ENCODE data around the gene CDKL5. TPM values are rescaled to one million over a fixed set of nuclear protein-coding genes. Genes with fewer than 3 reads are reported as not detected.
"Not testable (repeated sequence)": the region's sequence is repeated elsewhere in the genome, so short reads cannot be mapped to it uniquely, and the experiment has no call there.

The CDKL5 gene
- total and polyA plus RNA-seq, 4 donors = 1.1 to 28.7 (median 13.0) TPM

DNA sequence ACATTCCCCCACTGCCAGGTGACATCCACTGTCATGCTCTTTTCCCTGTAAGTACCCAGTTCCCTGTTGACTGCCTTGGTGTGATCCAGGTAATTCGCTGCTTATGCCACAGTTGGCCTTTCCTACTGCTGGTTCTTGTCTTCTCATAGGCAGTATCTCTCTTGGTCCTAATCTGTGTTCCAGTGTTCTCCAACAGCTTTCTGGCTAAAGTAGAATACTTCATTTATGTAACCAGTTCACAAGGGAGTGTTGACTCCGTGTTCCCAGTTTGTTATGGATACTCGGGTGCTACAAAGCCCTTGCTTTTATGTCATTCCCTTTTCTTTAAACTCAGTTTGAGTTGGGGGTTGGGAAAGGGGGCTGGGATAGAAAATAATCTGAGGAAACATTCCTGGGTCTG, 148.1 kb downstream of the CDKL5 start:
- ATAC-seq (ENCODE audit: low FRiP score) (no peak), DNase-seq (no peak)
- 69 to 83% methylated on average over 3 of the region's 3 CpGs for WGBS, 2 donors
- Histone ChIP-seq H3K4me3 (ENCODE audit: low read length in 2 of 2) (no peak overlapping the region), H3K27ac (ENCODE audit: low read depth in 1 of 2, low read length in 2 of 2) (no peak overlapping the region), H3K36me3 (ENCODE audit: control insufficient read depth in 1 of 2, insufficient read depth in 2 of 2, low read length in 1 of 2) (no peaks in the 10 kb centered on the region), H3K27me3 (ENCODE audit: control insufficient read depth in 1 of 2, insufficient read depth in 2 of 2, low read length in 1 of 2) (no peaks in the 10 kb centered on the region), H3K4me1 (ENCODE audit: control insufficient read depth in 1 of 2, insufficient read depth in 2 of 2, low read length in 2 of 2) (no peaks in the 10 kb centered on the region), H3K9me3 (ENCODE audit: control insufficient read depth, low read length) (no peaks in the 10 kb centered on the region)
- intact Hi-C loops (cut with DNase I) = no loop called here

DNA sequence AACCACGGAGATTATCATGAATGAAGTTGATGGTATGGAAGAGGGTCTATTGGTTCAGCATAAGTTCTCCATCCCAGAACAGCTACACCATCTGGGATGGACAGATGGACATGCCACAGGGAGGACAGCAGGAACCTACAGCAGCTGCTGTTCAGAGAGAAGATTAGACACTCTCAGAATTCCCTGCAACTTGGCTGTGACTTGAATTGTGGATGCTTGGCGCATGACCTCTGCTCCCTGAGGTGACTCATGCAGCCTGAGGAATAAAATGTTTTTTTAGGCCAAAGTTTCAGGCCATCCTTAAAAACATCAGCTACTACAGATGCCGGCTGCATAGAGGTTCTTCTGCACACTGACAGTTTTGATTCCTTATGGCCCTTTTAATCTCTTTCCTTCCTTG, 149.2 kb downstream of the CDKL5 start:
- WGBS, 2 donors = 61 to 72% methylated on average over 3 of the region's 3 CpGs
- no peak for ATAC-seq (ENCODE audit: low FRiP score)
- DNase-seq = peak in 1 of 2 donors; percentile 54

DNA sequence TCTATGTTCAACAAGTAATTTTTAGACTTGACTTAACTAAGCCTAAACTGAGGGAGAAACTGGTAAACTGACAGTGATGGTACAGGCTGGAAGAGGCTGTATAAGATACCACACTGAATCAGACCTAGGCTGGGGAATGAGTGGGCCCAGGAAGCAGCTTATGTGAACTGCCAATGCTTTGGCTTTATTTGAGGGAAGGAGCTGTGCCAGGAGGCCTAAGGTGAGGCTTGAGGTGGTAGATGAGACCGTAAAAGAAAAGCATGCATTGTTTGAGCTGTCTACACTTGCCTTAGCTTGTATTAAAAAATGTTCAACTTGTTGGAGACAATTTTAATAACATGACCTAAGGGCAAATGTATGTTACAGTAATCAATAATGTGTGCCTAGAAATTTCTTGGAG, 150.3 kb downstream of the CDKL5 start:
- intact Hi-C loops (cut with DNase I) = no loop called here
- Histone ChIP-seq H3K4me1 (ENCODE audit: control insufficient read depth in 1 of 2, insufficient read depth in 2 of 2, low read length in 2 of 2) (no peaks in the 10 kb centered on the region), H3K4me3 (ENCODE audit: low read length in 2 of 2) (no peak overlapping the region), H3K27ac (ENCODE audit: low read depth in 1 of 2, low read length in 2 of 2) (no peak overlapping the region), H3K36me3 (ENCODE audit: control insufficient read depth in 1 of 2, insufficient read depth in 2 of 2, low read length in 1 of 2) (no peaks in the 10 kb centered on the region), H3K27me3 (ENCODE audit: control insufficient read depth in 1 of 2, insufficient read depth in 2 of 2, low read length in 1 of 2) (no peaks in the 10 kb centered on the region), H3K9me3 (ENCODE audit: control insufficient read depth, low read length) (no peaks in the 10 kb centered on the region)
- ATAC-seq (ENCODE audit: low FRiP score) (no peak), DNase-seq (no peak)
- 86 to 96% methylated on average over 1 of the region's 1 CpG for WGBS, 2 donors

More for the DNA sequence above, 149.2 kb downstream of the CDKL5 start:
- Histone ChIP-seq H3K4me3 (ENCODE audit: low read length in 2 of 2) (no peak overlapping the region), H3K27ac (ENCODE audit: low read depth in 1 of 2, low read length in 2 of 2) (no peak overlapping the region), H3K36me3 (ENCODE audit: control insufficient read depth in 1 of 2, insufficient read depth in 2 of 2, low read length in 1 of 2) (no peaks in the 10 kb centered on the region), H3K27me3 (ENCODE audit: control insufficient read depth in 1 of 2, insufficient read depth in 2 of 2, low read length in 1 of 2) (no peaks in the 10 kb centered on the region), H3K4me1 (ENCODE audit: control insufficient read depth in 1 of 2, insufficient read depth in 2 of 2, low read length in 2 of 2) (no peaks in the 10 kb centered on the region), H3K9me3 (ENCODE audit: control insufficient read depth, low read length) (no peaks in the 10 kb centered on the region)
- intact Hi-C loops (cut with DNase I) = no loop called here

DNA sequence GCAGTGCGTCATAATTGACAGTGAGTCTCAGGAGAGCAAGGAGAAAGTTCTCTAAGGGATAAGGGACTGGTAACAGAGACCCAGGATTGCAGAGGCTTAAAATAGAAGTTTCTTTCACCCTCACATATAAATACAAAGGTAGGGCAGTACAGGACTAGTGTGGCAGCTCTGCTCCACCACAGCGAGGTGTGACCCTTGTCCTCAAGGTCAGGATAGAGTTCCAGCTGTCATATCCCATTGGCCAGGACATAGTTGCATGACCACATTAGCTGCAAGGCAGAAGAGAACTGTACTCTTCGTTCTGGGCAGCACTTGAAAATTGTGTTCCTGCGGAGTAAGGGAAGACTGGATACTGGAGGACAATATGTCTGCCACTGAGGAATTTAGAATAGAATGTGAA, 152.0 kb downstream of the CDKL5 start:
- intact Hi-C loops (cut with DNase I) = no loop called here
- DNase-seq = no peak
- no peak for ATAC-seq (ENCODE audit: low FRiP score)
- no peaks in the 10 kb centered on the region for H3K27me3 ChIP-seq (ENCODE audit: control insufficient read depth in 1 of 2, insufficient read depth in 2 of 2, low read length in 1 of 2)
- H3K9me3 ChIP-seq (ENCODE audit: control insufficient read depth, low read length) = no peaks in the 10 kb centered on the region
- H3K4me1 ChIP-seq (ENCODE audit: control insufficient read depth in 1 of 2, insufficient read depth in 2 of 2, low read length in 2 of 2) = no peaks in the 10 kb centered on the region
- no peaks in the 10 kb centered on the region for H3K36me3 ChIP-seq (ENCODE audit: control insufficient read depth in 1 of 2, insufficient read depth in 2 of 2, low read length in 1 of 2)
- no peak overlapping the region for H3K4me3 ChIP-seq (ENCODE audit: low read length in 2 of 2)
- H3K27ac ChIP-seq (ENCODE audit: low read depth in 1 of 2, low read length in 2 of 2) = no peak overlapping the region
- WGBS, 2 donors = 81 to 94% methylated on average over 4 of the region's 4 CpGs

DNA sequence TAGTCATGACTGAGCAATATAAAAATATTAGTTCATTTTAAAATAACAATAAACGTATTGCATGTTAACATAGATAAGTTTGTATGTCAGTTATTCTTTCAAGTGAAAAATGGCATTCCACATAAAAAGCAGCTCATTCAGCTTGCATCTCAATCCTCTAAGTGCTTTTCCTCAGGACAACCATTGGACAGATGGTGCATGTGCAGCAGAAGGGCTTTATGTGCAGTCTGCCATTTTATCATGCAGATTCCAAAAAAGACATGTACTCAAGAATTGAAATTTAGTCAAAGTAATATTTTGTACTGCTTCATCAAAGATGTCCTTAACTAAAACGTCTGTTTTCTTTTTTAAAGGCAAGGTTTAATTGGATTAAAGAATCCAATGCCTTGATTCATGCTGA, 153.1 kb downstream of the CDKL5 start:
- ATAC-seq (ENCODE audit: low FRiP score) (no peak), DNase-seq (no peak)
- H3K27me3 ChIP-seq (ENCODE audit: control insufficient read depth in 1 of 2, insufficient read depth in 2 of 2, low read length in 1 of 2) = no peaks in the 10 kb centered on the region
- no peaks in the 10 kb centered on the region for H3K4me1 ChIP-seq (ENCODE audit: control insufficient read depth in 1 of 2, insufficient read depth in 2 of 2, low read length in 2 of 2)
- H3K9me3 ChIP-seq (ENCODE audit: control insufficient read depth, low read length) = no peaks in the 10 kb centered on the region
- H3K4me3 ChIP-seq (ENCODE audit: low read length in 2 of 2) = no peak overlapping the region
- no peak overlapping the region for H3K27ac ChIP-seq (ENCODE audit: low read depth in 1 of 2, low read length in 2 of 2)
- no peaks in the 10 kb centered on the region for H3K36me3 ChIP-seq (ENCODE audit: control insufficient read depth in 1 of 2, insufficient read depth in 2 of 2, low read length in 1 of 2)
- intact Hi-C loops (cut with DNase I) = no loop called here
- 36 to 55% methylated on average over 2 of the region's 2 CpGs for WGBS, 2 donors

DNA sequence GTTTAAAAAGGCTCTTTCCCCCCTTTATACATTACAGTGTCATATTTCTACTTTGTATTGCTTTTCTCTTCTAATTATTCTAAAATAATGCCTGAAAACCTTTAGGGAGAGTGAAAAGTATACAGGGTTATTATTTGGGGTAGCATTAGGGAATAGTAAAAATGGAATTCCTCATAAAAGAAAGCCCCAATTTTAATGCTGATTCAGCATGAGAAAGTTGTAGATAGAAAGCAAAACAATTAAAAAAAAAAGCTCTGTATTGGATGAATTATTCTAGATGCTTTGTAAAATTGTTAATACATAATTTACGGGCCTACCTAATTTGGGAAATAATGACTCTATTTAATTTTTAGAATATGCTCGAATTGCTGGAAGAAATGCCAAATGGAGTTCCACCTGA, 154.1 kb downstream of the CDKL5 start:
- intact Hi-C loops (cut with DNase I) = no loop called here
- Histone ChIP-seq H3K9me3 (ENCODE audit: control insufficient read depth, low read length) (no peaks in the 10 kb centered on the region), H3K27me3 (ENCODE audit: control insufficient read depth in 1 of 2, insufficient read depth in 2 of 2, low read length in 1 of 2) (no peaks in the 10 kb centered on the region), H3K4me1 (ENCODE audit: control insufficient read depth in 1 of 2, insufficient read depth in 2 of 2, low read length in 2 of 2) (no peaks in the 10 kb centered on the region), H3K27ac (ENCODE audit: low read depth in 1 of 2, low read length in 2 of 2) (no peak overlapping the region), H3K4me3 (ENCODE audit: low read length in 2 of 2) (no peak overlapping the region), H3K36me3 (ENCODE audit: control insufficient read depth in 1 of 2, insufficient read depth in 2 of 2, low read length in 1 of 2) (no peaks in the 10 kb centered on the region)
- ATAC-seq (ENCODE audit: low FRiP score) = no peak
- WGBS, 2 donors = 83 to 98% methylated on average over 2 of the region's 2 CpGs
- DNase-seq = no peak

DNA sequence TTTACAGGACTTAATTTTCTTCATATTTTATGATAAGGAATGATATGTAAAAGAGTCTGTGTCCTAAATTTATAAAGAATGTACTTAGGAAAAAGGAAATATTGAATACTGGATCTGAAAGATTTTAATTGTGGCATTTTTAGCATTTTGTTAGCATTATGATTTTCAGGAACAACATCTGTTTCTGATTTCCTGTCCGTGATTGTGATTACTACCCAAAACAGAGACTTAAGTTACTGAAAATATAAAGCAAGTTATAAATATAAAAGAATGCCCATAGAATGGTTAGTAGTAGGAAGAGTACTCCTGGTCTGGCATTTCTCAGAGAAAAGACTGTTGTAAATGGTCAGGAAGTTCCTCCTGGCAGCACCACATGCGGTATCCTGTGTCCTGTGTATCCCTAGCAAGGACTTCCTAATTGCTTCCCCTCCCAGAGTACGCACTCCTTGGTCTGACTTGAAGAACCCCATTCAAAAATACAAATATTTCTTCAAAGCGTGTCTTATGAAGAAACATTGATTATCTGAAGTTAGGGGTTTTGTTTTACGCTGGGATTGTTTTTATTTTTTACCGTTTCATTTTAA, 157.6 kb downstream of the CDKL5 start:
- Histone ChIP-seq H3K4me1 (ENCODE audit: control insufficient read depth in 1 of 2, insufficient read depth in 2 of 2, low read length in 2 of 2) (no peaks in the 10 kb centered on the region), H3K27me3 (ENCODE audit: control insufficient read depth in 1 of 2, insufficient read depth in 2 of 2, low read length in 1 of 2) (no peaks in the 10 kb centered on the region), H3K36me3 (ENCODE audit: control insufficient read depth in 1 of 2, insufficient read depth in 2 of 2, low read length in 1 of 2) (no peaks in the 10 kb centered on the region), H3K4me3 (ENCODE audit: low read length in 2 of 2) (no peak overlapping the region), H3K9me3 (ENCODE audit: control insufficient read depth, low read length) (no peaks in the 10 kb centered on the region), H3K27ac (ENCODE audit: low read depth in 1 of 2, low read length in 2 of 2) (no peak overlapping the region)
- intact Hi-C loops (cut with DNase I) = no loop called here
- 85 to 88% methylated on average over 6 of the region's 6 CpGs for WGBS, 2 donors
- ATAC-seq (ENCODE audit: low FRiP score) (no peak), DNase-seq (no peak)

DNA sequence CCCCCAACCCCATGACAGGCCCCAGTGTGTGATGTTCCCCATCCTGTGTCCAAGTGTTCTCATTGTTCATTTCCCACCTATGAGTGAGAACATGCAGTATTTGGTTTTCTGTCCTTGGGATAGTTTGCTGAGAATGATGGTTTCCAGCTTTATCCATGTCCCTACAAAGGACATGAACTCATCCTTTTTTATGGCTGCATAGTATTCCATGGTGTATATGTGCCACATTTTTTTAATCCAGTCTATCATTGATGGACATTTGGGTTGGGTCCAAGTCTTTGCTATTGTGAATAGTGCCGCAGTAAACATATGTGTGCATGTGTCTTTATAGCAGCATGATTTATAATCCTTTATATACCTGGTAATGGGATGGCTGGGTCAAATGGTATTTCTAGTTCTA, 163.9 kb downstream of the CDKL5 start:
- intact Hi-C loops (cut with DNase I) = not testable (repeated sequence)

DNA sequence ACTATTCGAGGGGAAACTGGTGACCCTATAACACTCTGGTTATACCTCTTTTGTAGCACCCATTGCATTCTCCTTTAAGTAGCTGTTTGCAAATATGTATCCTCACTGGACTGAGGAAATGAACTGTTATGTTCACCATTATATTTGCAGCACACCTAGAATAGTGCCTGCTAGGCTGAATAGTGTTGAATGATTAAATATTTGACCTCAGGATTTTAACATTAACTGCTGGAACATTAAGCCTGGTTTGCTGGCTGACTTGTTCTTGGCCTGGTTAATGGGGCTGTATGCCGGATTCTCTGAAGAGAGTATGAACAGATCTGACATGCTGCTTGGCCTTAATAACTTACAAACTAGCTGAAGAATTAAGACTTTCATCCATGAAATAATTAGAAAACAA, 166.4 kb downstream of the CDKL5 start:
- no peak for DNase-seq
- 91 to 95% methylated on average over 2 of the region's 2 CpGs for WGBS, 2 donors
- Histone ChIP-seq H3K36me3 (ENCODE audit: control insufficient read depth in 1 of 2, insufficient read depth in 2 of 2, low read length in 1 of 2) (no peaks in the 10 kb centered on the region), H3K27me3 (ENCODE audit: control insufficient read depth in 1 of 2, insufficient read depth in 2 of 2, low read length in 1 of 2) (no peaks in the 10 kb centered on the region), H3K27ac (ENCODE audit: low read depth in 1 of 2, low read length in 2 of 2) (no peak overlapping the region), H3K9me3 (ENCODE audit: control insufficient read depth, low read length) (no peaks in the 10 kb centered on the region), H3K4me3 (ENCODE audit: low read length in 2 of 2) (no peak overlapping the region), H3K4me1 (ENCODE audit: control insufficient read depth in 1 of 2, insufficient read depth in 2 of 2, low read length in 2 of 2) (no peaks in the 10 kb centered on the region)
- no peak for ATAC-seq (ENCODE audit: low FRiP score)
- intact Hi-C loops (cut with DNase I) = no loop called here

More for the DNA sequence above, 163.9 kb downstream of the CDKL5 start:
- H3K4me1 ChIP-seq (ENCODE audit: control insufficient read depth in 1 of 2, insufficient read depth in 2 of 2, low read length in 2 of 2); H3K27me3 ChIP-seq (ENCODE audit: control insufficient read depth in 1 of 2, insufficient read depth in 2 of 2, low read length in 1 of 2); H3K27ac ChIP-seq (ENCODE audit: low read depth in 1 of 2, low read length in 2 of 2); H3K9me3 ChIP-seq (ENCODE audit: control insufficient read depth, low read length); ATAC-seq (ENCODE audit: low FRiP score); DNase-seq; H3K4me3 ChIP-seq (ENCODE audit: low read length in 2 of 2); H3K36me3 ChIP-seq (ENCODE audit: control insufficient read depth in 1 of 2, insufficient read depth in 2 of 2, low read length in 1 of 2): not testable (repeated sequence)
- 92 to 97% methylated on average over 1 of the region's 1 CpG for WGBS, 2 donors
